ENCODE measurements around the gene ICAM1. TPM values are rescaled to one million over a fixed set of nuclear protein-coding genes. Genes with fewer than 3 reads are reported as not detected.
A peak's percentile ranks its signal among the peaks of the same experiment; 100 is the strongest.

The ICAM1 gene
- total RNA-seq, 1 donor from 2014 or later, result 6.8 TPM

- no peaks in the 10 kb centered on the region for H3K9me3 ChIP-seq (ENCODE audit: control insufficient read depth in 3 of 3, low read length in 3 of 3)
- no peaks in the 10 kb centered on the region for H3K27me3 ChIP-seq (ENCODE audit: control insufficient read depth in 3 of 3, insufficient read depth in 3 of 3, low read length in 3 of 3)
- peaks cover 9 to 14% (median 11%) of the 10 kb centered on the region in 3 donors for H3K36me3 ChIP-seq (ENCODE audit: control insufficient read depth in 3 of 3, insufficient read depth in 3 of 3, low read length in 3 of 3)
- H3K9ac ChIP-seq (ENCODE audit: low read depth in 1 of 3, low read length in 3 of 3), result peak overlapping the region; percentile 63 to 87 (median 68)
- H3K4me3 ChIP-seq (ENCODE audit: low read length in 3 of 3), result peak overlapping the region; percentile 70 to 96 (median 92)
- H3K4me1 ChIP-seq (ENCODE audit: control insufficient read depth in 3 of 3, insufficient read depth in 3 of 3, low read length in 3 of 3), result peaks cover 21 to 34% (median 24%) of the 10 kb centered on the region in 3 donors
- peak overlapping the region; percentile 93 for H3K27ac ChIP-seq (ENCODE audit: low read depth, low read length)
Observed at GRCh38 chr19:10333758-10334587, 63.1 kb downstream of the ICAM1 start.

- Histone ChIP-seq H3K4me3 (ENCODE audit: low read length in 3 of 3) (peak overlapping the region; percentile 70 to 96 (median 92)), H3K9ac (ENCODE audit: low read depth in 1 of 3, low read length in 3 of 3) (peak overlapping the region; percentile 63 to 87 (median 68)), H3K27ac (ENCODE audit: low read depth, low read length) (peak overlapping the region; percentile 62), H3K9me3 (ENCODE audit: control insufficient read depth in 3 of 3, low read length in 3 of 3) (no peaks in the 10 kb centered on the region), H3K4me1 (ENCODE audit: control insufficient read depth in 3 of 3, insufficient read depth in 3 of 3, low read length in 3 of 3) (peaks cover 21 to 34% (median 24%) of the 10 kb centered on the region in 3 donors), H3K36me3 (ENCODE audit: control insufficient read depth in 3 of 3, insufficient read depth in 3 of 3, low read length in 3 of 3) (peaks cover 3 to 6% (median 6%) of the 10 kb centered on the region in 3 donors), H3K27me3 (ENCODE audit: control insufficient read depth in 3 of 3, insufficient read depth in 3 of 3, low read length in 3 of 3) (no peaks in the 10 kb centered on the region)
Observed at GRCh38 chr19:10334588-10335351, 63.9 kb downstream of the ICAM1 start.

GRCh38 chr19:10335352-10335985 lies 64.5 kb downstream of the ICAM1 start:
- peak overlapping the region in 1 of 3 donors; percentile 87 for H3K9ac ChIP-seq (ENCODE audit: low read depth in 1 of 3, low read length in 3 of 3)
- no peak overlapping the region for H3K27ac ChIP-seq (ENCODE audit: low read depth, low read length)
- peaks cover 0 to 1% (median under 1%) of the 10 kb centered on the region in 3 donors for H3K36me3 ChIP-seq (ENCODE audit: control insufficient read depth in 3 of 3, insufficient read depth in 3 of 3, low read length in 3 of 3)
- H3K4me3 ChIP-seq (ENCODE audit: low read length in 3 of 3), result peak overlapping the region in 2 of 3 donors; percentile 92 to 96
- no peaks in the 10 kb centered on the region for H3K9me3 ChIP-seq (ENCODE audit: control insufficient read depth in 3 of 3, low read length in 3 of 3)
- H3K4me1 ChIP-seq (ENCODE audit: control insufficient read depth in 3 of 3, insufficient read depth in 3 of 3, low read length in 3 of 3), result peaks cover 21 to 34% (median 24%) of the 10 kb centered on the region in 3 donors
- no peaks in the 10 kb centered on the region for H3K27me3 ChIP-seq (ENCODE audit: control insufficient read depth in 3 of 3, insufficient read depth in 3 of 3, low read length in 3 of 3)

Small RNA genes lying within 50 kb of the gene (small RNA-seq; reads per million reads assigned to genes)
- not detected for gene AC011511.1
- not detected for gene AC011511.4
- gene MIR4322, result not detected

Other genes starting within 250 kb of the ICAM1 start
- gene SHFL, start 184.8 kb upstream of the ICAM1 start, total RNA-seq, result 5.2 TPM
- 6.3 TPM for gene ANGPTL6, start 168.4 kb upstream of the ICAM1 start, total RNA-seq
- 14.6 TPM for gene PPAN, start 164.8 kb upstream of the ICAM1 start, total RNA-seq
- 1.6 TPM for gene P2RY11, start 159.4 kb upstream of the ICAM1 start, total RNA-seq
- gene EIF3G, start 151.2 kb upstream of the ICAM1 start, total RNA-seq, result 421 TPM
- 25.6 TPM for gene DNMT1, start 76.2 kb upstream of the ICAM1 start, total RNA-seq
- 9.9 TPM for gene S1PR2, start 39.8 kb upstream of the ICAM1 start, total RNA-seq
- gene MRPL4, start 18.9 kb upstream of the ICAM1 start, total RNA-seq, result 7.8 TPM
- 2.6 TPM for gene ICAM4, start 15.8 kb downstream of the ICAM1 start, total RNA-seq
- gene ICAM5, start 18.8 kb downstream of the ICAM1 start, total RNA-seq, result not detected
- gene ZGLP1, start 38.7 kb downstream of the ICAM1 start, total RNA-seq, result 1.0 TPM
- gene FDX2, start 44.9 kb downstream of the ICAM1 start, total RNA-seq, result 5.7 TPM
- 3.7 TPM for gene RAVER1, start 62.4 kb downstream of the ICAM1 start, total RNA-seq
- 8.4 TPM for gene ICAM3, start 68.5 kb downstream of the ICAM1 start, total RNA-seq
- 38.1 TPM for gene TYK2, start 109.5 kb downstream of the ICAM1 start, total RNA-seq
- 73.1 TPM for gene CDC37, start 132.4 kb downstream of the ICAM1 start, total RNA-seq
- 1.0 TPM for gene PDE4A, start 149.4 kb downstream of the ICAM1 start, total RNA-seq
- gene KEAP1, start 232.2 kb downstream of the ICAM1 start, total RNA-seq, result 60.0 TPM
- 1.6 TPM for gene S1PR5, start 246.3 kb downstream of the ICAM1 start, total RNA-seq